Endothelial cell of umbilical vein (primary cell): ENCODE measurements around the gene NEK6. TPM values are rescaled to one million over a fixed set of nuclear protein-coding genes. Genes with fewer than 3 reads are reported as not detected.

Experiments
- BruUV-seq: library from RNA; stranded (reverse); fragments of 400-500 nt; replicated peaks from 2 replicates; lab custom pipeline; 2021; lab: Mats Ljungman, UMichigan
- CTCF ChIA-PET: fragments of 300-600, 350-600 bp; sonication (Branson Sonifier 250); formaldehyde crosslinking; loops from one replicate; lab custom pipeline; 2021; ENCODE audit warnings: antibody characterized with exemption, inconsistent platforms; lab: Charles Lee
- POLR2A ChIA-PET: fragments of 300-600, 350-600 bp; sonication (Branson Sonifier 250); formaldehyde crosslinking; loops from one replicate; lab custom pipeline; 2021; ENCODE audit warnings: antibody characterized with exemption, inconsistent platforms; lab: Charles Lee
- DNase-seq: peaks from one replicate; pipeline ENCODE4 v3.0.0-alpha.2; 2011; ENCODE audit warnings: low read depth, low spot score
- FAIRE-seq: peaks from 2 replicates; lab custom pipeline; 2011; peaks lifted over from hg19 to GRCh38; lab: Jason Lieb, UNC
- H2AFZ ChIP-seq: 2 replicates; pipeline ENCODE4 v1.6.0; 2012; ENCODE audit warnings: low read depth, low read length, control low read depth, inconsistent platforms
- H3K27ac ChIP-seq: 2 replicates; pipeline ENCODE4 v1.5.1; 2011; ENCODE audit warnings: low read depth, mild to moderate bottlenecking, control low read depth, low read length, moderate library complexity; ENCODE audit not compliant: insufficient read depth
- H3K27me3 ChIP-seq, 2 experiments: 2 replicates each; pipeline versions ENCODE4 v1.6.0 to v1.6.1; 2011; ENCODE audit warnings: low read length in 2 of 2, mixed read lengths in 1 of 2; ENCODE audit not compliant: control insufficient read depth in 2 of 2, insufficient read depth in 2 of 2
- H3K36me3 ChIP-seq, 2 experiments: 2 replicates in 1 of 2; 3 replicates in 1 of 2; pipeline ENCODE4 v1.5.1; 2011; ENCODE audit warnings: low read length in 2 of 2, mild to moderate bottlenecking in 1 of 2, moderate library complexity in 1 of 2; ENCODE audit not compliant: control insufficient read depth in 2 of 2, insufficient read depth in 2 of 2; ENCODE audit errors: extremely low read depth in 1 of 2
- H3K4me1 ChIP-seq: 3 replicates; pipeline ENCODE4 v1.5.1; 2011; ENCODE audit warnings: mild to moderate bottlenecking, low read length; ENCODE audit not compliant: control insufficient read depth, insufficient read depth; ENCODE audit errors: extremely low read depth
- H3K4me2 ChIP-seq: 2 replicates; pipeline ENCODE4 v1.6.1; 2011; ENCODE audit warnings: low read length, control low read depth, mixed read lengths; ENCODE audit not compliant: insufficient read depth
- H3K4me3 ChIP-seq, 3 experiments: fragments of 200-600 bp in 1 of 3; sonication (generic), shearing (Covaris generic) in 1 of 3; replicated peaks in 1 of 3; 2 replicates each; pipeline ENCODE4 v1.5.1; 2011 to 2016; ENCODE audit warnings: control low read depth in 3 of 3, low read length in 3 of 3, mild to moderate bottlenecking in 2 of 3, inconsistent platforms in 1 of 3, low read depth in 1 of 3, moderate library complexity in 1 of 3; ENCODE audit not compliant: insufficient read depth in 1 of 3
- H3K79me2 ChIP-seq: 2 replicates; pipeline ENCODE4 v1.6.0; 2012; ENCODE audit warnings: low read length, inconsistent platforms; ENCODE audit not compliant: control insufficient read depth, insufficient read depth
- H3K9ac ChIP-seq: replicated peaks from 2 replicates; pipeline ENCODE3; 2011; ENCODE audit warnings: low read length, control low read depth; ENCODE audit not compliant: insufficient read depth; ENCODE audit errors: extremely low read depth
- H3K9me1 ChIP-seq: replicated peaks from 3 replicates; pipeline ENCODE4 v1.6.0; 2011; ENCODE audit warnings: mild to moderate bottlenecking, low read length; ENCODE audit not compliant: control insufficient read depth, insufficient read depth; ENCODE audit errors: extremely low read depth
- H3K9me3 ChIP-seq: replicated peaks from 2 replicates; pipeline ENCODE4 v1.5.1; 2012; ENCODE audit warnings: low read length, inconsistent platforms; ENCODE audit not compliant: control insufficient read depth, insufficient read depth
- H4K20me1 ChIP-seq: replicated peaks from 2 replicates; pipeline ENCODE3; 2011; ENCODE audit warnings: mild to moderate bottlenecking, low read length; ENCODE audit not compliant: control insufficient read depth, insufficient read depth; ENCODE audit errors: extremely low read depth
- EZH2 ChIP-seq: IDR thresholded peaks from 2 replicates; pipeline ENCODE4 v1.6.1; 2012; ENCODE audit warnings: borderline replicate concordance, low read depth, mild to moderate bottlenecking, moderate library complexity, low read length, inconsistent platforms; ENCODE audit not compliant: severe bottlenecking
- FOS ChIP-seq: IDR thresholded peaks from 2 replicates; pipeline ENCODE4 v1.6.1; 2011; ENCODE audit warnings: mild to moderate bottlenecking, low read length, moderate library complexity, borderline replicate concordance; ENCODE audit not compliant: insufficient read depth
- POLR2A ChIP-seq: IDR thresholded peaks from 2 replicates; pipeline ENCODE4 v1.6.1; 2012; ENCODE audit warnings: low read depth, mild to moderate bottlenecking, control low read depth, low read length
- POLR2AphosphoS5 ChIP-seq: IDR thresholded peaks from 2 replicates; pipeline ENCODE4 v1.6.1; 2012; ENCODE audit warnings: low read depth, mild to moderate bottlenecking, control low read depth, low read length, moderate library complexity; ENCODE audit not compliant: insufficient read depth
- dilution Hi-C: fragments of 300-500 bp; cut with MboI; formaldehyde crosslinking; loops from one replicate; pipeline ENCODE4 v1.15.0; 2019; ENCODE audit warnings: low sequenced_read_pairs; ENCODE audit not compliant: extremely low pct_ligation_motif_present
- intact Hi-C: fragments of 100-400 bp; cut with micrococcal nuclease; formaldehyde crosslinking; loops from one replicate; pipeline ENCODE4 v1.10.0; 2022
- polyA plus RNA-seq, 4 experiments: library from polyadenylated mRNA; depleted of rRNA in 3 of 4; stranded (reverse) in 3 of 4; unstranded in 1 of 4; fragments of >200 nt; gene quantifications; 2 replicates each; pipeline versions ENCODE4 v1.2.1 to v1.2.3, GENCODE V29; 2011 to 2012; ENCODE audit warnings: missing spikeins in 1 of 4
- total RNA-seq: library from RNA; stranded (reverse); gene quantifications from 2 replicates; pipeline ENCODE4 v1.2.3, GENCODE V29; 2021
- TF ChIP-seq, protein P1 (sequence below), 2 donors: IDR thresholded peaks; 1 replicate in 1 of 2; 2 replicates in 1 of 2; pipeline ENCODE4 v1.5.1; 2011; ENCODE audit warnings: low read length in 2 of 2, mild to moderate bottlenecking in 2 of 2, moderate library complexity in 2 of 2, control low read depth in 1 of 2, inconsistent platforms in 1 of 2, low read depth in 1 of 2; ENCODE audit not compliant: insufficient read depth in 1 of 2; ENCODE audit errors: extremely low read depth in 1 of 2

NEK6 gene
- total and polyA plus RNA-seq, 2 donors (not counting 3 experiments of a cell fraction or from before 2014, with no cell fraction given), result 64.3 to 67.1 TPM

GRCh38 chr9:124216474-124217176, 41.1 kb upstream of the NEK6 start:
- Histone ChIP-seq H3K9ac (no peak overlapping the region), H4K20me1 (no peaks in the 10 kb centered on the region), H3K27ac (no peak overlapping the region), H3K4me2 (no peak overlapping the region), H3K9me3 (no peaks in the 10 kb centered on the region), H3K4me1 (peaks cover 66% of the 10 kb centered on the region), H2AFZ (peak overlapping the region; percentile 58), H3K4me3 (no peak overlapping the region), H3K9me1 (no peaks in the 10 kb centered on the region), H3K36me3 (no peaks in the 10 kb centered on the region), H3K27me3 (no peaks in the 10 kb centered on the region), H3K79me2 (no peaks in the 10 kb centered on the region)
- ChIA-PET POLR2A (no interaction called here), CTCF (interaction anchor here (1.0 to 1.6 kb wide), 4 partner anchors 42 to 90 kb away, joined by 3 to 5 read pairs (median 3); no protein-coding TSS in a partner anchor)
- BruUV-seq, result no TSS peak
- FAIRE-seq (peak; percentile 76), DNase-seq (no peak)
- TF ChIP-seq POLR2A (no peak), FOS (no peak), POLR2AphosphoS5 (peak; percentile 41), EZH2 (no peak)
- TF ChIP-seq, protein P1, sequence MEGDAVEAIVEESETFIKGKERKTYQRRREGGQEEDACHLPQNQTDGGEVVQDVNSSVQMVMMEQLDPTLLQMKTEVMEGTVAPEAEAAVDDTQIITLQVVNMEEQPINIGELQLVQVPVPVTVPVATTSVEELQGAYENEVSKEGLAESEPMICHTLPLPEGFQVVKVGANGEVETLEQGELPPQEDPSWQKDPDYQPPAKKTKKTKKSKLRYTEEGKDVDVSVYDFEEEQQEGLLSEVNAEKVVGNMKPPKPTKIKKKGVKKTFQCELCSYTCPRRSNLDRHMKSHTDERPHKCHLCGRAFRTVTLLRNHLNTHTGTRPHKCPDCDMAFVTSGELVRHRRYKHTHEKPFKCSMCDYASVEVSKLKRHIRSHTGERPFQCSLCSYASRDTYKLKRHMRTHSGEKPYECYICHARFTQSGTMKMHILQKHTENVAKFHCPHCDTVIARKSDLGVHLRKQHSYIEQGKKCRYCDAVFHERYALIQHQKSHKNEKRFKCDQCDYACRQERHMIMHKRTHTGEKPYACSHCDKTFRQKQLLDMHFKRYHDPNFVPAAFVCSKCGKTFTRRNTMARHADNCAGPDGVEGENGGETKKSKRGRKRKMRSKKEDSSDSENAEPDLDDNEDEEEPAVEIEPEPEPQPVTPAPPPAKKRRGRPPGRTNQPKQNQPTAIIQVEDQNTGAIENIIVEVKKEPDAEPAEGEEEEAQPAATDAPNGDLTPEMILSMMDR (IDR thresholded peaks at IDR 0.05; ENCODE audit: extremely low read depth in 1 of 2, insufficient read depth in 1 of 2, low read depth in 1 of 2, low read length in 2 of 2), result no peak
- intact Hi-C loops, result no loop called here
- dilution Hi-C loops, result loop anchor here (25.0 kb wide), 1 partner anchor 96 kb away; no protein-coding TSS in a partner anchor
